Tibial nerve (tissue), 4 donors: Measurements from ENCODE around the gene ZCCHC14. TPM values are rescaled to one million over a fixed set of nuclear protein-coding genes. Genes with fewer than 3 reads are reported as not detected.
"Not testable (repeated sequence)": the region's sequence is repeated elsewhere in the genome, so short reads cannot be mapped to it uniquely, and the experiment has no call there.

ENCODE experiments used
- DNase-seq, 2 donors: peaks; one replicate each; pipeline ENCODE4 v3.0.0-alpha.2; 2019; ENCODE audit warnings: low spot score in 2 of 2
- H3K27ac ChIP-seq, 4 donors: fragments of 200-600 bp; sonication (generic) in 3 of 4; one replicate each; pipeline ENCODE4 v1.5.1; 2017 to 2019; ENCODE audit warnings: mild to moderate bottlenecking in 1 of 4
- H3K27me3 ChIP-seq, 2 donors: fragments of 200-600 bp; sonication (generic) in 1 of 2; one replicate each; pipeline versions ENCODE4 v1.5.1 to v1.6.0; 2017 to 2019
- H3K36me3 ChIP-seq, 3 donors: fragments of 200-600 bp; sonication (generic); one replicate each; pipeline ENCODE4 v1.5.1; 2018 to 2019
- H3K4me1 ChIP-seq, 4 donors: fragments of 200-600 bp; sonication (generic) in 3 of 4; one replicate each; pipeline ENCODE4 v1.5.1; 2017 to 2019
- H3K4me3 ChIP-seq, 4 donors: fragments of 200-600 bp; sonication (generic) in 3 of 4; one replicate each; pipeline ENCODE4 v1.5.1; 2017 to 2019; ENCODE audit warnings: mild to moderate bottlenecking in 1 of 4, moderate library complexity in 1 of 4
- H3K9me3 ChIP-seq, 4 donors: fragments of 200-600 bp; sonication (generic) in 3 of 4; one replicate each; pipeline ENCODE4 v1.5.1; 2017 to 2019
- EP300 ChIP-seq, 2 donors: sonication (generic); formaldehyde crosslinking; IDR thresholded peaks; one replicate each; pipeline ENCODE4 v1.6.1; 2017; ENCODE audit warnings: antibody characterized with exemption in 2 of 2, mild to moderate bottlenecking in 1 of 2
- POLR2A ChIP-seq, 2 donors: fragments of 450-650 bp; IDR thresholded peaks; one replicate each; pipeline ENCODE4 v1.6.1; 2017; ENCODE audit warnings: antibody characterized with exemption in 2 of 2, mild to moderate bottlenecking in 2 of 2, moderate library complexity in 2 of 2
- WGBS, 2 donors: methylation state at CpG; one replicate each; pipeline ENCODE4 v1.1.5; 2018; 5-methylcytosine and 5-hydroxymethylcytosine counted together
- total RNA-seq, 4 donors: library from RNA; depleted of rRNA; stranded (reverse); fragments of >200 nt; gene quantifications; one replicate each; pipeline ENCODE4 v1.1.0, GENCODE V29; 2016
- TF ChIP-seq, protein P1 (sequence below), 5 experiments: fragments of 200-600 bp in 3 of 5; fragments of 450-650 bp in 2 of 5; sonication (generic) in 3 of 5; IDR thresholded peaks; one replicate each; pipeline ENCODE4 v1.5.1; 2016 to 2019; ENCODE audit warnings: antibody characterized with exemption in 5 of 5, mild to moderate bottlenecking in 3 of 5, moderate library complexity in 2 of 5

ZCCHC14 gene
- total RNA-seq, 4 donors from 2014 or later: 15.3 to 45.8 (median 25.8) TPM

- no peaks in the 10 kb centered on the region for H3K9me3 ChIP-seq
- WGBS, 2 donors: 66% methylated on average over 8 to 17 of the region's 17 CpGs
- DNase-seq: no peak
- no peak overlapping the region for H3K27ac ChIP-seq
- no peaks in the 10 kb centered on the region for H3K27me3 ChIP-seq
- peaks cover 0 to 19% (median 12%) of the 10 kb centered on the region in 4 donors for H3K4me1 ChIP-seq
- no peak overlapping the region for H3K4me3 ChIP-seq
- TF ChIP-seq EP300 (IDR thresholded peaks at IDR 0.05) (no peak), POLR2A (IDR thresholded peaks at IDR 0.05) (no peak)
- TF ChIP-seq, protein P1, sequence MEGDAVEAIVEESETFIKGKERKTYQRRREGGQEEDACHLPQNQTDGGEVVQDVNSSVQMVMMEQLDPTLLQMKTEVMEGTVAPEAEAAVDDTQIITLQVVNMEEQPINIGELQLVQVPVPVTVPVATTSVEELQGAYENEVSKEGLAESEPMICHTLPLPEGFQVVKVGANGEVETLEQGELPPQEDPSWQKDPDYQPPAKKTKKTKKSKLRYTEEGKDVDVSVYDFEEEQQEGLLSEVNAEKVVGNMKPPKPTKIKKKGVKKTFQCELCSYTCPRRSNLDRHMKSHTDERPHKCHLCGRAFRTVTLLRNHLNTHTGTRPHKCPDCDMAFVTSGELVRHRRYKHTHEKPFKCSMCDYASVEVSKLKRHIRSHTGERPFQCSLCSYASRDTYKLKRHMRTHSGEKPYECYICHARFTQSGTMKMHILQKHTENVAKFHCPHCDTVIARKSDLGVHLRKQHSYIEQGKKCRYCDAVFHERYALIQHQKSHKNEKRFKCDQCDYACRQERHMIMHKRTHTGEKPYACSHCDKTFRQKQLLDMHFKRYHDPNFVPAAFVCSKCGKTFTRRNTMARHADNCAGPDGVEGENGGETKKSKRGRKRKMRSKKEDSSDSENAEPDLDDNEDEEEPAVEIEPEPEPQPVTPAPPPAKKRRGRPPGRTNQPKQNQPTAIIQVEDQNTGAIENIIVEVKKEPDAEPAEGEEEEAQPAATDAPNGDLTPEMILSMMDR (IDR thresholded peaks at IDR 0.05): no peak
- H3K36me3 ChIP-seq: no peaks in the 10 kb centered on the region
These were observed 3.0 kb upstream of the ZCCHC14 start for GRCh38 chr16:87495578-87496446.

- H3K36me3 ChIP-seq: no peaks in the 10 kb centered on the region
- TF ChIP-seq, protein P1 (IDR thresholded peaks at IDR 0.05): no peak
- no peak for TF ChIP-seq POLR2A (IDR thresholded peaks at IDR 0.05)
- no peak for TF ChIP-seq EP300 (IDR thresholded peaks at IDR 0.05)
- H3K27me3 ChIP-seq: no peaks in the 10 kb centered on the region
- WGBS, 2 donors: 35 to 36% methylated on average over 23 of the region's 23 CpGs
- no peaks in the 10 kb centered on the region for H3K9me3 ChIP-seq
- H3K27ac ChIP-seq: peak overlapping the region in 1 of 4 donors; percentile 53
- H3K4me3 ChIP-seq: peak overlapping the region; percentile 27 to 56 (median 44)
- no peak for DNase-seq
- peaks cover 0 to 39% (median 21%) of the 10 kb centered on the region in 4 donors for H3K4me1 ChIP-seq
These were observed 920 bp upstream of the ZCCHC14 start for GRCh38 chr16:87493608-87494280.

DNA sequence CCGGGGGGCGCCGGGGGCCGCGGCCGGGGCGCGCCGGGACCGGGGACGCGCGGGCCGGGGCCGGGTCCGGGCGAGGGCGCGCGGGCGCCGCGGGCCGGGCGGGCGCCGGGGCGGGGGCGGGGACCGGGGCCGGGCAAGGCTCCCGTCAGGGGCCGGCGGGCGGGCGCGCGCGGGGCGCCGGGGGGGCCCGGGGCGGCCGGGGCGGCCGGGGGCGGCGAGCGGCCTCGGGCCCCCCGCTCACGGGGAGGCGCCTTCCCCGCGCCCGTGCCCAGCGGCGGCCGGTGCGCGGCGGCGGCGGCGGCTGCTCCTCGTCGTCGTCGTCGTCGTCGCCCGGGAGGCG is 563 bp downstream of the ZCCHC14 start:
- Histone ChIP-seq H3K4me1 (peaks cover 0 to 54% (median 28%) of the 10 kb centered on the region in 4 donors), H3K9me3 (no peaks in the 10 kb centered on the region)
- TF ChIP-seq POLR2A (IDR thresholded peaks at IDR 0.05) (no peak), EP300 (IDR thresholded peaks at IDR 0.05) (no peak)
- TF ChIP-seq, protein P1 (IDR thresholded peaks at IDR 0.05): no peak

DNA sequence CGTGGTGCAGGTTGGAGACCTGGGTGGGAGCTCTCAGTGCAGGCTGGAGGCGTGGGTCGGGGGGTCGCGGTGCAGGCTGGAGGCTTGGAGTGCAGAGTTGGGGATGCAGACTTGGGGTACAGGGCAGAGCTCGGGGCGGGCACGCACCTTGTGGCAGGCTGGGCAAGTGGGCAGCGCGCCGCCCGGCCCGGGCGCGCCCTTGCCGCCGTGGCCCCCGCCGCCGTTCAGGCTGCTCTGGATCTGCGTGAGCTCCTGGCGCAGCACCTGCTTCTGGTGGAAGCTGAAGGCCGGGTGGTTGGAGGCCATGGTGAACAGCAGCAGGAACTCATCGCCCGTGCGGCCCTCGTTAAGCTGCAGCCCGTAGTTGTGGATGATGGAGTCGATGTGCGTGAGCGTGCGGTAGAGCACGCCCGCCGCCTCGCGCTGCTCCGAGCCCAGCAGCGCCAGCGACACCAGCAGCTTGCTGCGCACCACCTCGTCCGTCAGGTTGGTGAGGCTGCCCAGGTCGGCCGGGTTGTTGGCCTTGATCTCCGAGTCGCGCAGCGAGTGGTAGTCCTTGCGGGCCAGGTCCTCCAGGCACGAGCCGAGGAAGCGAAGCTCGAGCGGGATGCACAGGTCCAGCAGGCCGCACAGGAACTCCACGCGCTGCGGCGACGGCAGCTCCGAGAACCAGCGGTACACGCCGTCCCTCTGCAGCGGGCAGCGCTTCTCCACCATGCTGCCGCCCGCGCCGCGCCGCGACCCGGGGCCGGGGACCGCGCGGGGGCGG is 1.1 kb downstream of the ZCCHC14 start:
- no peaks in the 10 kb centered on the region for H3K9me3 ChIP-seq
- H3K36me3 ChIP-seq: no peaks in the 10 kb centered on the region
- peak overlapping the region; percentile 0 to 77 (median 46) for H3K27ac ChIP-seq
- no peaks in the 10 kb centered on the region for H3K27me3 ChIP-seq
- no peak for TF ChIP-seq POLR2A (IDR thresholded peaks at IDR 0.05)
- 16 to 20% methylated on average over 37 to 62 of the region's 80 CpGs for WGBS, 2 donors
- no peak for DNase-seq
- peaks cover 0 to 60% (median 32%) of the 10 kb centered on the region in 4 donors for H3K4me1 ChIP-seq
- peak overlapping the region; percentile 23 to 58 (median 52) for H3K4me3 ChIP-seq

More for the DNA sequence above, 563 bp downstream of the ZCCHC14 start:
- Histone ChIP-seq H3K4me3 (peak overlapping the region in 2 of 4 donors; percentile 27 to 58), H3K27me3 (no peaks in the 10 kb centered on the region), H3K27ac (peak overlapping the region in 1 of 4 donors; percentile 81), H3K36me3 (no peaks in the 10 kb centered on the region)
- 1% methylated on average over 18 of the region's 74 CpGs; no CpG with 5 or more reads in 1 of the 2 donors for WGBS, 2 donors
- no peak for DNase-seq

GRCh38 chr16:87490799-87491521 is 1.9 kb downstream of the ZCCHC14 start:
- not testable (repeated sequence) for H3K27me3 ChIP-seq, H3K9me3 ChIP-seq, DNase-seq, H3K36me3 ChIP-seq
- H3K4me1 ChIP-seq: peaks cover 0 to 67% (median 37%) of the 10 kb centered on the region in 4 donors
- H3K4me3 ChIP-seq: peak overlapping the region; percentile 23 to 58 (median 52)
- peak overlapping the region in 3 of 4 donors; percentile 43 to 77 (median 62) for H3K27ac ChIP-seq
- WGBS, 2 donors: 38 to 39% methylated on average over 40 of the region's 45 CpGs
